ENCODE measurements around the gene ELP4.

Gene ELP4

GRCh38 chr11:31768749-31769640, 259.4 kb downstream of the ELP4 start:
- no peak for TF ChIP-seq ZNF473 (tag by site-specific recombination; IDR thresholded peaks at IDR 0.05)
- no peak for TF ChIP-seq ZNF555 (tag by site-specific recombination; conservative IDR thresholded peaks at IDR 0.05)
- no peak for TF ChIP-seq ZNF433 (tag by site-specific recombination; IDR thresholded peaks at IDR 0.05; ENCODE audit: low read depth)
- TF ChIP-seq ZXDB (tag by site-specific recombination; IDR thresholded peaks at IDR 0.05): no peak
- no peak for TF ChIP-seq PRDM1 (tag by site-specific recombination; IDR thresholded peaks at IDR 0.05)
- no peaks in the 10 kb centered on the region for H3K4me1 ChIP-seq (ENCODE audit: control insufficient read depth, insufficient read depth, low read length)
- CTCF ChIA-PET: interaction anchor here (0.6 kb wide), 1 partner anchor 8 kb away, joined by 3 read pairs; no protein-coding TSS in a partner anchor
- H3K4me3 ChIP-seq (ENCODE audit: low read depth, low read length): no peak overlapping the region
- no peak overlapping the region for H3K27ac ChIP-seq (ENCODE audit: extremely low read depth, low read depth, low read length)
- H3K36me3 ChIP-seq (ENCODE audit: control insufficient read depth in 2 of 2, insufficient read depth in 1 of 2, low read length in 2 of 2): no peaks in the 10 kb centered on the region
- no peaks in the 10 kb centered on the region for H3K9me3 ChIP-seq (ENCODE audit: control insufficient read depth, insufficient read depth, low read depth, low read length)
- POLR2A ChIA-PET: no interaction called here

DNA sequence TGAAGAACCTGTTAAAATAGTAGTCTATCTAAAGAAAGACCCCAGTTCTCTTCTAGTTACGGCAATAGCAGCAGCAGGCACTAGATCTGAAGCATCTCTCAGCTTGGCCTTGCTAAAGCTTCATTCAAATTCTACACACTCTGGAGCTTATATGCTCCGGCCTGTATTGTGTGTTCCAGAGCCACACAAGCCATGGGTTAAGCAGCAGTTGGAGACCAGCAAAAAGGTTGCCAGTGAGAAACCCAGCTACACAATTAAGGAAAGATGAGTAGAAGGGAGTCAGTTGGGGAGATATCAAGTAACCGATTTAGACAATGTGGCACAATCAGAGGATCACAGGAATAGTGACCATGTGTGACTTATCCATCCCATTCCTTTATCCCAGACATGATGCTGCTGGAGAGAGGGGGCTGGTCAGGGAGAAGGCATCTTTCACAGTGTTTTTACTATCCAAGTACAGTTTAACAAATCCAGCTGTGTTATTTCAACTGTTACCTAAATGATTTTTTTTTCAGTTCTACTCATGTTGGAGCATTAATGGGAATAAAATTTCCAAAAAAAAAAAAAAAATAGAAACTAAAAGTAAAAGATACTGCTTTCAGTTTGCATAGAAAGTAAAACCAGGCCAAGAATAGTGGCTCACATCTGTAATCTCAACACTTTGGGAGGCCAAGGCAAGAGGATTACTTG, 260.6 kb downstream of the ELP4 start:
- H3K9me3 ChIP-seq (ENCODE audit: control insufficient read depth, insufficient read depth, low read depth, low read length): no peaks in the 10 kb centered on the region
- H3K4me1 ChIP-seq (ENCODE audit: control insufficient read depth, insufficient read depth, low read length): no peaks in the 10 kb centered on the region
- no peaks in the 10 kb centered on the region for H3K36me3 ChIP-seq (ENCODE audit: control insufficient read depth in 2 of 2, insufficient read depth in 1 of 2, low read length in 2 of 2)
- ChIA-PET CTCF (interaction anchor here (1.3 kb wide), 1 partner anchor 10 kb away, joined by 3 read pairs; no protein-coding TSS in a partner anchor), POLR2A (no interaction called here)
- H3K27ac ChIP-seq (ENCODE audit: extremely low read depth, low read depth, low read length): no peak overlapping the region
- TF ChIP-seq TRIM28 (IDR thresholded peaks at IDR 0.05; ENCODE audit: borderline replicate concordance, low read length) (no peak), ZNF335 (tag by site-specific recombination; conservative IDR thresholded peaks at IDR 0.05) (no peak), PRDM6 (tag by site-specific recombination; IDR thresholded peaks at IDR 0.05) (no peak), ZNF704 (tag by site-specific recombination; IDR thresholded peaks at IDR 0.05) (no peak), ZNF214 (tag by site-specific recombination; IDR thresholded peaks at IDR 0.05; ENCODE audit: borderline replicate concordance) (no peak), ZNF560 (tag by site-specific recombination; IDR thresholded peaks at IDR 0.05; ENCODE audit: borderline replicate concordance) (no peak), ZNF654 (tag by site-specific recombination; IDR thresholded peaks at IDR 0.05; ENCODE audit: low read depth) (no peak), ZNF837 (tag by site-specific recombination; IDR thresholded peaks at IDR 0.05) (no peak), ZNF18 (tag by site-specific recombination; IDR thresholded peaks at IDR 0.05) (no peak), REPIN1 (tag by site-specific recombination; IDR thresholded peaks at IDR 0.05; ENCODE audit: low read depth) (no peak), ZNF624 (tag by site-specific recombination; IDR thresholded peaks at IDR 0.05) (no peak)
- no peak overlapping the region for H3K4me3 ChIP-seq (ENCODE audit: low read depth, low read length)

Data from HEK293 (cell line).